PFSK-1 (cell line): ENCODE measurements around the gene DIO1.

Experiments used
- POLR2AphosphoS5 ChIP-seq: IDR thresholded peaks from 2 replicates; pipeline ENCODE4 v1.6.1; 2012; ENCODE audit warnings: low read depth, mild to moderate bottlenecking, control low read depth, low read length, moderate library complexity
- SIN3A ChIP-seq: IDR thresholded peaks from 2 replicates; pipeline ENCODE4 v1.6.1; 2012; ENCODE audit warnings: mild to moderate bottlenecking, low read length, moderate library complexity, borderline replicate concordance; ENCODE audit not compliant: insufficient read depth
- TAF1 ChIP-seq: IDR thresholded peaks from 2 replicates; pipeline ENCODE4 v1.6.1; 2012; ENCODE audit warnings: low read length, control low read depth, borderline replicate concordance; ENCODE audit not compliant: insufficient read depth
- TF ChIP-seq, protein P1 (sequence below), 2 experiments: IDR thresholded peaks; 2 replicates each; pipeline versions ENCODE4 v1.6.1 to v1.8.0; 2011 to 2012; ENCODE audit warnings: low read depth in 2 of 2, low read length in 2 of 2, control low read depth in 1 of 2, inconsistent platforms in 1 of 2, mild to moderate bottlenecking in 1 of 2, moderate library complexity in 1 of 2; ENCODE audit not compliant: insufficient read depth in 1 of 2

DNA sequence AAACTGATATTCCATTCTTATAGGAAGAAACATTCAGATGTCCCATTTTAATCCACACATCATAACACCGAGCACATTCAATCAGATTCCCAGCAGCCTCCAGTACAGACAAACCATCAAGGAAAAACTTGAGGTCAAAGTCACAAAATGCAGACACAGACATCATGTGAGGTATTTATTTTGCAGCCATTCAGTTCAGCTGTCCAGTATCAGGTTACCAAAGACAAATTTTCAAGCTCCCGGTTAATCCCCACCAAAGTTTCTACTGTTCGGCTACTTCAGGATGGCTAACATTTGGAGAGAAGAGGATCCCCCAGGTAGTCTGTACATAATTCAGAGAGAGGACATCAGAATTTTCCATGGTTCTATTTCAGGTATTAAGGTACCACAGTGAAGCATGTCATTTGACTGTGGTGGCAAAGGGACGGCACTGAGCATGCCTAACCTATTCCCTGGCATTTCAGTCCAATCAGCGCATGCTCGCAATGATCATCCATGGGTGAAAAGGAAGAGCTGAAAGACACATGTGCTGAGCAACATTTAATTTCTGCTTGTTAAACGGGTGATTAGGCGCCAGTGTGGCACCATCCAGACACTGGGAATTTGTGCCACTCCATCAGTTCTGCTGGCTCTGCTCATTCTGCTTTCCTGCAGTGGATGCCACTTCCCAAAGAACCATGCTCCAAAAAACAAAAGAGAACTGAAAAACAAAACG, 42.3 kb upstream of the DIO1 start:
- TF ChIP-seq, protein P1, sequence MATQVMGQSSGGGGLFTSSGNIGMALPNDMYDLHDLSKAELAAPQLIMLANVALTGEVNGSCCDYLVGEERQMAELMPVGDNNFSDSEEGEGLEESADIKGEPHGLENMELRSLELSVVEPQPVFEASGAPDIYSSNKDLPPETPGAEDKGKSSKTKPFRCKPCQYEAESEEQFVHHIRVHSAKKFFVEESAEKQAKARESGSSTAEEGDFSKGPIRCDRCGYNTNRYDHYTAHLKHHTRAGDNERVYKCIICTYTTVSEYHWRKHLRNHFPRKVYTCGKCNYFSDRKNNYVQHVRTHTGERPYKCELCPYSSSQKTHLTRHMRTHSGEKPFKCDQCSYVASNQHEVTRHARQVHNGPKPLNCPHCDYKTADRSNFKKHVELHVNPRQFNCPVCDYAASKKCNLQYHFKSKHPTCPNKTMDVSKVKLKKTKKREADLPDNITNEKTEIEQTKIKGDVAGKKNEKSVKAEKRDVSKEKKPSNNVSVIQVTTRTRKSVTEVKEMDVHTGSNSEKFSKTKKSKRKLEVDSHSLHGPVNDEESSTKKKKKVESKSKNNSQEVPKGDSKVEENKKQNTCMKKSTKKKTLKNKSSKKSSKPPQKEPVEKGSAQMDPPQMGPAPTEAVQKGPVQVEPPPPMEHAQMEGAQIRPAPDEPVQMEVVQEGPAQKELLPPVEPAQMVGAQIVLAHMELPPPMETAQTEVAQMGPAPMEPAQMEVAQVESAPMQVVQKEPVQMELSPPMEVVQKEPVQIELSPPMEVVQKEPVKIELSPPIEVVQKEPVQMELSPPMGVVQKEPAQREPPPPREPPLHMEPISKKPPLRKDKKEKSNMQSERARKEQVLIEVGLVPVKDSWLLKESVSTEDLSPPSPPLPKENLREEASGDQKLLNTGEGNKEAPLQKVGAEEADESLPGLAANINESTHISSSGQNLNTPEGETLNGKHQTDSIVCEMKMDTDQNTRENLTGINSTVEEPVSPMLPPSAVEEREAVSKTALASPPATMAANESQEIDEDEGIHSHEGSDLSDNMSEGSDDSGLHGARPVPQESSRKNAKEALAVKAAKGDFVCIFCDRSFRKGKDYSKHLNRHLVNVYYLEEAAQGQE (IDR thresholded peaks at IDR 0.05; ENCODE audit: insufficient read depth in 1 of 2, low read depth in 2 of 2, low read length in 2 of 2) = no peak
- no peak for TF ChIP-seq TAF1
- no peak for TF ChIP-seq POLR2AphosphoS5
- no peak for TF ChIP-seq SIN3A
